ENCODE data around the gene AP1S2.

- no peak for TF ChIP-seq CTCF (IDR thresholded peaks at IDR 0.05; ENCODE audit: insufficient read depth, low read length, poor library complexity, severe bottlenecking)
- no peak for TF ChIP-seq EZH2phosphoT487 (conservative IDR thresholded peaks at IDR 0.05; ENCODE audit: low read length)
Observed at GRCh38 chrX:15786915-15787314, 67.7 kb downstream of the AP1S2 start.
